Thoracic aorta (tissue), 2 donors: ENCODE results near the gene AUTS2. TPM values are rescaled to one million over a fixed set of nuclear protein-coding genes. Genes with fewer than 3 reads are reported as not detected.

Experiments used
- ATAC-seq: fragments of 150-250 bp; one replicate; pipeline ENCODE4 v1.8.0; 2017; ENCODE audit warnings: low read depth; ENCODE audit not compliant: insufficient number of reproducible peaks, low FRiP score
- DNase-seq: peaks from one replicate; pipeline ENCODE4 v3.0.0-alpha.2; 2020; ENCODE audit warnings: low spot score
- H3K27ac ChIP-seq, 2 donors: fragments of 200-600 bp; sonication (generic); 1 replicate in 1 of 2; 2 replicates in 1 of 2; pipeline ENCODE4 v1.5.1; 2016; ENCODE audit warnings: mild to moderate bottlenecking in 2 of 2, moderate library complexity in 2 of 2
- H3K27me3 ChIP-seq: fragments of 200-600 bp; sonication (generic); replicated peaks from 2 replicates; pipeline ENCODE4 v1.6.0; 2016; ENCODE audit warnings: mild to moderate bottlenecking; ENCODE audit not compliant: insufficient read depth
- H3K36me3 ChIP-seq: fragments of 200-600 bp; sonication (generic); one replicate; pipeline ENCODE4 v1.5.1; 2016
- H3K4me1 ChIP-seq, 2 donors: fragments of 200-600 bp; sonication (generic); 1 replicate in 1 of 2; 2 replicates in 1 of 2; pipeline versions ENCODE4 v1.5.1 to v1.6.0; 2016; ENCODE audit warnings: low read depth in 2 of 2, mild to moderate bottlenecking in 1 of 2; ENCODE audit not compliant: control insufficient read depth in 1 of 2
- H3K4me3 ChIP-seq: fragments of 200-600 bp; sonication (generic); 2 replicates; pipeline ENCODE4 v1.5.1; 2016; ENCODE audit warnings: mild to moderate bottlenecking
- H3K9me3 ChIP-seq: fragments of 200-600 bp; sonication (generic); 2 replicates; pipeline ENCODE4 v1.5.1; 2016
- CTCF ChIP-seq: fragments of 200-600 bp; sonication (generic); IDR thresholded peaks from one replicate; pipeline ENCODE4 v1.5.1; 2019; ENCODE audit warnings: antibody characterized with exemption
- total RNA-seq, 2 donors: library from RNA; depleted of rRNA; stranded (reverse); fragments of >200 nt; gene quantifications; one replicate each; pipeline versions ENCODE4 v1.1.0 to v1.2.3, GENCODE V29; 2016

The AUTS2 gene
- total RNA-seq, 2 donors from 2014 or later = 49.4 to 101 TPM

GRCh38 chr7:70838292-70838907 is 1240.1 kb downstream of the AUTS2 start:
- Histone ChIP-seq H3K4me1 (no peaks in the 10 kb centered on the region), H3K27ac (no peak overlapping the region), H3K27me3 (no peaks in the 10 kb centered on the region), H3K36me3 (no peaks in the 10 kb centered on the region), H3K4me3 (no peak overlapping the region), H3K9me3 (no peaks in the 10 kb centered on the region)
- TF ChIP-seq CTCF = no peak
- ATAC-seq = no peak
- no peak for DNase-seq
